Pancreas (tissue), 10 donors: Measurements from ENCODE around the gene ENKD1. TPM values are rescaled to one million over a fixed set of nuclear protein-coding genes. Genes with fewer than 3 reads are reported as not detected.

Experiments
- ATAC-seq, 4 donors: fragments of 200-7000 bp; cut with Tn5 transposase; one replicate each; pipeline versions ENCODE4 v1.8.0 to v1.9.1; 2020; ENCODE audit warnings: mild to moderate bottlenecking in 4 of 4, moderate library complexity in 4 of 4
- DNase-seq, 6 donors: peaks; one replicate each; pipeline ENCODE4 v3.0.0-alpha.2; 2020
- FAIRE-seq: peaks from 2 replicates; lab custom pipeline; 2012; peaks lifted over from hg19 to GRCh38; lab: Jason Lieb, UNC
- H3K27ac ChIP-seq, 4 donors: fragments of 200-600 bp; sonication (generic); 1 replicate in 3 of 4; 2 replicates in 1 of 4; pipeline versions ENCODE4 v1.5.0 to v1.8.0; 2020
- H3K27me3 ChIP-seq, 4 donors: fragments of 200-600 bp; one replicate each; pipeline ENCODE4 v1.8.0; 2021
- H3K36me3 ChIP-seq, 3 donors: fragments of 200-600 bp; sonication (generic) in 1 of 3; one replicate each; pipeline versions ENCODE4 v1.5.0 to v1.8.0; 2020 to 2021
- H3K4me1 ChIP-seq, 3 donors: fragments of 200-600 bp; one replicate each; pipeline ENCODE4 v1.8.0; 2021
- H3K4me3 ChIP-seq, 4 donors: fragments of 200-600 bp; sonication (generic) in 2 of 4; one replicate each; pipeline versions ENCODE4 v1.5.0 to v1.8.0; 2020 to 2021
- H3K9me3 ChIP-seq, 4 donors: fragments of 200-600 bp; one replicate each; pipeline ENCODE4 v1.8.0; 2021
- CTCF ChIP-seq, 4 donors: fragments of 200-600 bp; sonication (generic) in 3 of 4; IDR thresholded peaks; one replicate each; pipeline versions ENCODE4 v1.5.0 to v1.8.0; 2021; ENCODE audit warnings: antibody characterized with exemption in 4 of 4
- WGBS, 2 donors: extraction: QIAGEN DNeasy Blood & Tissue Kit; methylation state at CpG; one replicate each; pipeline ENCODE4 v1.1.7; 2013; 5-methylcytosine and 5-hydroxymethylcytosine counted together
- intact Hi-C, 3 donors: fragments of 100-400 bp; cut with DNase I; formaldehyde crosslinking; loops; one replicate each; pipeline versions ENCODE4 v1.11.1 to v1.14.2; 2022
- polyA plus RNA-seq, 2 donors: library from polyadenylated mRNA; stranded (reverse); fragments of 200-250 nt; gene quantifications; one replicate each; pipeline ENCODE4 v1.2.3, GENCODE V29; 2013
- total RNA-seq, 6 donors: library from RNA; stranded (reverse); fragmentation: NEBNext Ultra II Directional in 4 of 6; extraction: Animal tissue kit (Norgen Biotek cat#: 25700) in 4 of 6; gene quantifications; one replicate each; pipeline versions ENCODE4 v1.2.1 to v1.2.4, GENCODE V29; 2021 to 2023
- donor health status: healthy with polysubstance abuse.
- donor health status: DM: no; HTN: no; CAD: no; lungs with moderate emphysema.
- donor health status: DM: no; HTN: no; CAD: no.
- donor health status: control.
- donor health status: control.
- donor health status: Bipolar disorder and iron deficiency.
- donor health status: DM: yes; HTN: yes; CAD: no.
- donor health status: DM: no; HTN: no; CAD: no.
- donor health status: DM: no; HTN: no; CAD: no.
- donor health status: DM: yes; HTN: yes; CAD: no.

ENKD1 gene
- total and polyA plus RNA-seq, 8 donors, result 24.3 to 171 (median 47.5) TPM

DNA sequence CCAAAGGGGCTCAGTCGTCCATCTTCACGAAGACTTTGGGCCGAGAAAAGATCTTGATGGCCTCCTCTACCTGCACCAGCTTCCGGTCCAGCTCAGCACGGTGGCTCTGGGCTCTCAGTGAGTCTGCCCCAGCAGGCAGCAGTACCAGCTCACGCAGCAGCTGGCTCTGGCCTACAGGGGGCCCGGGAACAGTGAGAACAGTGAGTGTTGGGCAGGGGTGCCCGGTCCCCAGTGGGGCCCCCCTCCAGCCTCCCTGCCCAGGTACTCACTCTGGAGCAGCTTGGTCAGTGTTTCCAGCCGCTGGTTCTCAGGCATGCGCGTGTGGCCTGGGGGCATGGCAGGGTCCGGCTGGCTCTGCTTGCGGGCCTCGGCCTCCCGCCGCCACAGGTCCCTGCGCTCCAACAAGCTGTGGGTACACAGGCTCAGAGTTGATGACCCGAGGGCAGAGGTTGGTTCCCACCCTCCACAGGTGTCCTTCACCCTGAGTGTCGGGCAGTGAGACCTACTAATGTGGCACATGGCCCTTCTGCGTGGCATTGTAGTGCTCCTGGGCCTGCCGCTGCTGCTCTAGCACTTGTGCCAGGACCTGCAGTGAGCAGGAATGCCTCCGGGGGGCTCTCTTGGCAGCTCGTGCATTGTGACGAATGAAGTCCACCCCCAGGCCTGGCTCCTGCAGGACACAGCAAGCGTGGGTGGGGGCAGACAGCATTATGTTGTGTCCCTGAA, 3.2 kb downstream of the ENKD1 start:
- DNase-seq (peak in 5 of 6 donors; percentile 51 to 88 (median 63)), FAIRE-seq (no peak), ATAC-seq (no peak)
- Histone ChIP-seq H3K36me3 (no peaks in the 10 kb centered on the region), H3K9me3 (no peaks in the 10 kb centered on the region), H3K27ac (peak overlapping the region; percentile 69 to 84 (median 76)), H3K27me3 (no peaks in the 10 kb centered on the region), H3K4me3 (peak overlapping the region in 2 of 4 donors; percentile 19 to 83), H3K4me1 (peaks cover 31 to 43% (median 39%) of the 10 kb centered on the region in 3 donors)
- intact Hi-C loops, result loop anchor here in 1 of 3 donors (10.0 kb wide), 1 partner anchor 139 kb away; the partner anchor contains the start of gene RIPOR1
- 35 to 48% methylated on average over 25 of the region's 25 CpGs for WGBS, 2 donors
- TF ChIP-seq CTCF (IDR thresholded peaks at IDR 0.05), result no peak

DNA sequence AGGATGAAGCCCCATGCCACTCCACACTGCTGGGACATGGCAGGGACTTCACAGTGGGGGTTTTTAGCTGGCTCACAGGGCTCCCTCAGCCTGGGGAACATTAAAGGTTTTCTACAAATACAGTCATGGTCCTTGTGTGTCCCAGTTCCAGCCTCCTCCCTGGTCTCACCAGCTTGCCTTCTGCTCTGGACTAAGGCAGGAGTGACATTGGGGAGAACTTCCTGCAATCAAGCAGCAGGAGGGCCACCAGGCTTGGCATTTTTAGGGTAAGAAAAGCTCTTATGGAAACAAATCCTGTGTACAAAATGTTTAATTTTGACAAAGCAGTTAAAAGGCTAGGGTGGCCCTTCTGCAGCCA, 3.9 kb downstream of the ENKD1 start:
- Histone ChIP-seq H3K9me3 (no peaks in the 10 kb centered on the region), H3K4me1 (peaks cover 29 to 41% (median 39%) of the 10 kb centered on the region in 3 donors), H3K27me3 (no peaks in the 10 kb centered on the region), H3K4me3 (no peak overlapping the region), H3K27ac (peak overlapping the region in 2 of 4 donors; percentile 71 to 82), H3K36me3 (no peaks in the 10 kb centered on the region)
- intact Hi-C loops, result loop anchor here in 1 of 3 donors (10.0 kb wide), 1 partner anchor 138 kb away; the partner anchor contains the start of gene RIPOR1
- no peak for TF ChIP-seq CTCF (IDR thresholded peaks at IDR 0.05)
- ATAC-seq, result no peak
- DNase-seq, result no peak
- no peak for FAIRE-seq

DNA sequence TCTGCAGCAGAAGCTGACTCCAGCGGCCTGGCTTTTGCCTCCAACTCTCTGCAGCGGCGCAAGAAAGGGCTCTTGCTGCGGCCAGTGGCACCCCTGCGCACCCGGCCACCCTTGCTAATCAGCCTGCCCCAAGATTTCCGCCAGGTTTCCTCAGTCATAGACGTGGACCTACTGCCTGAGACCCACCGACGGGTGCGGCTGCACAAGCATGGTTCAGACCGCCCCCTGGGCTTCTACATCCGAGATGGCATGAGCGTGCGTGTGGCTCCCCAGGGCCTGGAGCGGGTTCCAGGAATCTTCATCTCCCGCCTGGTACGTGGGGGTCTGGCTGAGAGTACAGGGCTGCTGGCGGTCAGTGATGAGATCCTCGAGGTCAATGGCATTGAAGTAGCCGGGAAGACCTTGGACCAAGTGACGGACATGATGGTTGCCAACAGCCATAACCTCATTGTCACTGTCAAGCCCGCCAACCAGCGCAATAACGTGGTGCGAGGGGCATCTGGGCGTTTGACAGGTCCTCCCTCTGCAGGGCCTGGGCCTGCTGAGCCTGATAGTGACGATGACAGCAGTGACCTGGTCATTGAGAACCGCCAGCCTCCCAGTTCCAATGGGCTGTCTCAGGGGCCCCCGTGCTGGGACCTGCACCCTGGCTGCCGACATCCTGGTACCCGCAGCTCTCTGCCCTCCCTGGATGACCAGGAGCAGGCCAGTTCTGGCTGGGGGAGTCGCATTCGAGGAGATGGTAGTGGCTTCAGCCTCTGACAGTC, 4.5 kb downstream of the ENKD1 start:
- DNase-seq (peak in 2 of 6 donors; percentile 32 to 81), FAIRE-seq (no peak), ATAC-seq (no peak)
- Histone ChIP-seq H3K9me3 (no peaks in the 10 kb centered on the region), H3K27ac (peak overlapping the region; percentile 69 to 95 (median 76)), H3K4me3 (peak overlapping the region in 3 of 4 donors; percentile 5 to 89 (median 79)), H3K4me1 (peaks cover 24 to 35% (median 33%) of the 10 kb centered on the region in 3 donors), H3K36me3 (no peaks in the 10 kb centered on the region), H3K27me3 (no peaks in the 10 kb centered on the region)
- no peak for TF ChIP-seq CTCF (IDR thresholded peaks at IDR 0.05)
- 68 to 78% methylated on average over 34 of the region's 34 CpGs for WGBS, 2 donors
- intact Hi-C loops, result loop anchor here in 1 of 3 donors (10.0 kb wide), 1 partner anchor 137 kb away; the partner anchor contains the start of gene RIPOR1

- DNase-seq (peak in 5 of 6 donors; percentile 52 to 83 (median 61)), ATAC-seq (peak in 3 of 4 donors; percentile 1 to 4 (median 2)), FAIRE-seq (no peak)
- H3K4me3 ChIP-seq, result peak overlapping the region; percentile 5 to 89 (median 55)
- H3K36me3 ChIP-seq, result no peaks in the 10 kb centered on the region
- intact Hi-C loops, result loop anchor here in 1 of 3 donors (10.0 kb wide), 1 partner anchor 136 kb away; the partner anchor contains the start of gene RIPOR1
- 8% methylated on average over 38 to 39 of the region's 39 CpGs for WGBS, 2 donors
- no peaks in the 10 kb centered on the region for H3K27me3 ChIP-seq
- no peaks in the 10 kb centered on the region for H3K9me3 ChIP-seq
- H3K27ac ChIP-seq, result peak overlapping the region; percentile 69 to 95 (median 76)
- H3K4me1 ChIP-seq, result peaks cover 23 to 33% (median 31%) of the 10 kb centered on the region in 3 donors
- no peak for TF ChIP-seq CTCF (IDR thresholded peaks at IDR 0.05)
Observed at GRCh38 chr16:67661101-67661761, 5.3 kb downstream of the ENKD1 start.
